ENCODE measurements around the gene UBTD1. TPM values are rescaled to one million over a fixed set of nuclear protein-coding genes. Genes with fewer than 3 reads are reported as not detected.

UBTD1 gene
- total RNA-seq, 1 donor = 30.2 TPM

- H3K4me3 ChIP-seq (ENCODE audit: low read depth, low read length) = no peak overlapping the region
- no peak for DNase-seq (ENCODE audit: low read depth)
- TF ChIP-seq CTCF (IDR thresholded peaks at IDR 0.05; ENCODE audit: insufficient read depth, low read depth, low read length) = no peak
Measured at GRCh38 chr10:97503406-97503805, 4.7 kb downstream of the UBTD1 start.

- DNase-seq (ENCODE audit: low read depth) = no peak
- TF ChIP-seq CTCF (IDR thresholded peaks at IDR 0.05; ENCODE audit: insufficient read depth, low read depth, low read length) = no peak
- no peak overlapping the region for H3K4me3 ChIP-seq (ENCODE audit: low read depth, low read length)
Measured at GRCh38 chr10:97505152-97505551, 6.4 kb downstream of the UBTD1 start.

- DNase-seq (ENCODE audit: low read depth) = no peak
- no peak for TF ChIP-seq CTCF (IDR thresholded peaks at IDR 0.05; ENCODE audit: insufficient read depth, low read depth, low read length)
- no peak overlapping the region for H3K4me3 ChIP-seq (ENCODE audit: low read depth, low read length)
Measured at GRCh38 chr10:97506199-97506991, 7.7 kb downstream of the UBTD1 start.

GRCh38 chr10:97508342-97508741, 9.6 kb downstream of the UBTD1 start:
- TF ChIP-seq CTCF (IDR thresholded peaks at IDR 0.05; ENCODE audit: insufficient read depth, low read depth, low read length) = no peak
- peak; percentile 49 for DNase-seq (ENCODE audit: low read depth)
- H3K4me3 ChIP-seq (ENCODE audit: low read depth, low read length) = no peak overlapping the region

- no peak for DNase-seq (ENCODE audit: low read depth)
- TF ChIP-seq CTCF (IDR thresholded peaks at IDR 0.05; ENCODE audit: insufficient read depth, low read depth, low read length) = no peak
- no peak overlapping the region for H3K4me3 ChIP-seq (ENCODE audit: low read depth, low read length)
Measured at GRCh38 chr10:97509120-97509680, 10.5 kb downstream of the UBTD1 start.

GRCh38 chr10:97510686-97511085, 12.0 kb downstream of the UBTD1 start:
- TF ChIP-seq CTCF (IDR thresholded peaks at IDR 0.05; ENCODE audit: insufficient read depth, low read depth, low read length) = no peak
- no peak for DNase-seq (ENCODE audit: low read depth)
- no peak overlapping the region for H3K4me3 ChIP-seq (ENCODE audit: low read depth, low read length)

Measured in fibroblast of villous mesenchyme (primary cell).